SK-N-SH treated with all-trans-retinoic acid at 6 μM for 48 hours (cell line): ENCODE measurements around the gene APEH.

ENCODE experiments used
- TCF4 ChIP-seq: fragments of 250-450 bp; sonication (Bioruptor Pico); IDR thresholded peaks from 2 replicates; pipeline ENCODE4 v1.8.0; 2021; ENCODE audit warnings: mild to moderate bottlenecking, moderate library complexity, borderline replicate concordance
- ZFP30 ChIP-seq: fragments of 450-650 bp; formaldehyde crosslinking; IDR thresholded peaks from 2 replicates; pipeline ENCODE4 v1.5.0; 2022; ENCODE audit warnings: mild to moderate bottlenecking, moderate library complexity

- no peak for TF ChIP-seq ZFP30 (CRISPR knock-in tag)
- no peak for TF ChIP-seq TCF4
These were observed 40.8 kb downstream of the APEH start for GRCh38 chr3:49714728-49715550.
